Neural cell (in vitro differentiated cells): ENCODE measurements around the gene CNTNAP2. TPM values are rescaled to one million over a fixed set of nuclear protein-coding genes. Genes with fewer than 3 reads are reported as not detected.

Experiments
- H2AFZ ChIP-seq: fragments of 200-600, 300-800 bp; sonication (generic), shearing (Covaris generic); 2 replicates; pipeline ENCODE4 v1.6.0; 2014; ENCODE audit warnings: low read depth, mild to moderate bottlenecking, antibody characterized with exemption, low read length, moderate library complexity
- H3F3A ChIP-seq: fragments of 200-600 bp; shearing (Covaris generic); 2 replicates; pipeline ENCODE4 v1.6.1; 2016; ENCODE audit warnings: mild to moderate bottlenecking, moderate library complexity, mixed read lengths, antibody characterized with exemption, low read length; ENCODE audit not compliant: insufficient read depth, poor library complexity, severe bottlenecking
- H3K27ac ChIP-seq: fragments of 200-600, 300-800 bp; sonication (generic), shearing (Covaris generic); 2 replicates; pipeline ENCODE4 v1.5.1; 2014; ENCODE audit warnings: mild to moderate bottlenecking, low read length, moderate library complexity
- H3K27me3 ChIP-seq: fragments of 300-800, 200-600 bp; sonication (generic), shearing (Covaris generic); 2 replicates; pipeline ENCODE4 v1.6.0; 2014; ENCODE audit warnings: mild to moderate bottlenecking, low read depth, low read length, moderate library complexity; ENCODE audit not compliant: insufficient read depth
- H3K36me3 ChIP-seq: fragments of 300-800, 200-600 bp; sonication (generic), shearing (Covaris generic); 2 replicates; pipeline ENCODE4 v1.5.1; 2014; ENCODE audit warnings: mild to moderate bottlenecking, antibody characterized with exemption, low read length, moderate library complexity; ENCODE audit not compliant: insufficient read depth
- H3K4me2 ChIP-seq: fragments of 300-800, 200-600 bp; sonication (generic), shearing (Covaris generic); 2 replicates; pipeline ENCODE4 v1.6.0; 2014; ENCODE audit warnings: mild to moderate bottlenecking, low read length
- H3K4me3 ChIP-seq: fragments of 300-800, 200-600 bp; sonication (generic), shearing (Covaris generic); 2 replicates; pipeline ENCODE4 v1.5.1; 2014; ENCODE audit warnings: mild to moderate bottlenecking, low read length, moderate library complexity
- H3K79me2 ChIP-seq: fragments of 200-600 bp; shearing (Covaris generic); replicated peaks from 2 replicates; pipeline ENCODE4 v1.6.0; 2014; ENCODE audit warnings: mild to moderate bottlenecking, low read length, moderate library complexity; ENCODE audit not compliant: insufficient read depth
- H3K9ac ChIP-seq: fragments of 300-800, 200-600 bp; sonication (generic), shearing (Covaris generic); 2 replicates; pipeline ENCODE4 v1.6.1; 2016; ENCODE audit warnings: mild to moderate bottlenecking, low read length, mixed read lengths
- H3K9me2 ChIP-seq: fragments of 200-600 bp; shearing (Covaris generic); 2 replicates; pipeline ENCODE4 v1.6.1; 2016; ENCODE audit warnings: mild to moderate bottlenecking, low read length, mixed read lengths; ENCODE audit not compliant: insufficient read depth
- H3K9me3 ChIP-seq: fragments of 200-600, 300-800 bp; sonication (generic), shearing (Covaris generic); 2 replicates; pipeline ENCODE4 v1.6.1; 2016; ENCODE audit warnings: mild to moderate bottlenecking, mixed run types, low read length, moderate library complexity, mixed read lengths
- H4K20me1 ChIP-seq: fragments of 200-600 bp; shearing (Covaris generic); 2 replicates; pipeline ENCODE4 v1.6.1; 2016; ENCODE audit warnings: mild to moderate bottlenecking, mixed run types; ENCODE audit not compliant: insufficient read depth
- CTCF ChIP-seq: fragments of 450-650 bp; IDR thresholded peaks from 2 replicates; pipeline ENCODE4 v1.5.1; 2014; ENCODE audit warnings: antibody characterized with exemption, mild to moderate bottlenecking, moderate library complexity; ENCODE audit not compliant: poor library complexity, severe bottlenecking
- EP300 ChIP-seq: fragments of 450-650 bp; conservative IDR thresholded peaks from 2 replicates; pipeline ENCODE4 v1.6.1; 2014; ENCODE audit warnings: antibody characterized with exemption, mild to moderate bottlenecking, moderate library complexity; ENCODE audit not compliant: poor library complexity, severe bottlenecking
- EZH2 ChIP-seq: fragments of 200-600, 300-800 bp; shearing (Covaris generic), sonication (generic); IDR thresholded peaks from 2 replicates; pipeline ENCODE4 v1.6.1; 2014; ENCODE audit warnings: antibody characterized with exemption, low read length, borderline replicate concordance, mild to moderate bottlenecking; ENCODE audit not compliant: insufficient read depth, poor library complexity, severe bottlenecking
- MXI1 ChIP-seq: fragments of 450-650 bp; conservative IDR thresholded peaks from 2 replicates; pipeline ENCODE4 v1.6.1; 2014; ENCODE audit warnings: antibody characterized with exemption, mild to moderate bottlenecking; ENCODE audit not compliant: poor library complexity, severe bottlenecking
- POLR2AphosphoS5 ChIP-seq: IDR thresholded peaks from 2 replicates; pipeline ENCODE4 v1.6.1; 2012
- RAD21 ChIP-seq: fragments of 450-650 bp; conservative IDR thresholded peaks from 2 replicates; pipeline ENCODE4 v1.6.1; 2014; ENCODE audit warnings: antibody characterized with exemption, mild to moderate bottlenecking, moderate library complexity
- SMC3 ChIP-seq: fragments of 450-650 bp; conservative IDR thresholded peaks from 2 replicates; pipeline ENCODE4 v1.6.1; 2014; ENCODE audit warnings: antibody characterized with exemption, mild to moderate bottlenecking, moderate library complexity; ENCODE audit not compliant: poor library complexity
- TAF1 ChIP-seq: IDR thresholded peaks from 2 replicates; pipeline ENCODE4 v1.6.1; 2012; ENCODE audit warnings: low read depth
- polyA plus RNA-seq: library from polyadenylated mRNA; depleted of rRNA; stranded (reverse); fragments of >200 nt; gene quantifications from 2 replicates; pipeline ENCODE4 v1.2.3, GENCODE V29; 2014
- TF ChIP-seq, protein P1 (sequence below): IDR thresholded peaks from 2 replicates; pipeline ENCODE4 v1.6.1; 2012; ENCODE audit warnings: borderline replicate concordance

The CNTNAP2 gene
- polyA plus RNA-seq, 1 donor from 2014 or later = 276 TPM

DNA sequence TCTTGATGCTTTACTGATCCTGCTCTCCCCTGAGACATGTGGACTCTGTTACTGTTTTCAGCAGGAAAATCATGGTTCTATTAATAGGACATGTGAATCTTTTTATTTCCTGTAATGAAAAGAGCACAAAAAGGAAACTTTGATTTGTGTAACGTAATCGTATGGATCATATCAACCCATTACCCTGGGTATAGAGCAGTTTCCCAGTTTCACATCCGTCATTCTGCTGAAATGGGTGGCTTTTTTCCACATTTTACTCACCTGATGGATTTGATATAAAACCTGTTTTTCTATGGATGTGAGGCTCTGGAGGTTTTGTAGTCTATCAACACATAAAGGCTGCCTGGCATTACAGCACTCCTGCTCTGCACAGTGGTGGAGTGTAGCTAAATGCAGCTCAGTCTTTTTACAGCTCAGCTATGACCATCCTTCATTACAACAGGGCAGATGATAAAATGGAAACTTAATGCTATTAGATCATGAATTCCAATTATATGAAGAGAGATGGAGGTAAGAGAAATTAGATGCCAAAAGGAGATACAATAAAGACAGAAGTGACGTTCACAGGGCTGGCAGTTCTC lies 1987.6 kb downstream of the CNTNAP2 start:
- Histone ChIP-seq H3K79me2 (no peaks in the 10 kb centered on the region), H3K27me3 (no peaks in the 10 kb centered on the region), H3K27ac (no peak overlapping the region), H3K4me2 (no peak overlapping the region), H3K9me2 (no peaks in the 10 kb centered on the region), H3K36me3 (no peaks in the 10 kb centered on the region), H3F3A (no peaks in the 10 kb centered on the region), H4K20me1 (no peaks in the 10 kb centered on the region), H3K9ac (no peak overlapping the region), H3K9me3 (no peaks in the 10 kb centered on the region), H3K4me3 (no peak overlapping the region), H2AFZ (no peak overlapping the region)
- TF ChIP-seq CTCF (no peak), TAF1 (no peak), EP300 (no peak), SMC3 (no peak), EZH2 (no peak), RAD21 (no peak)
- TF ChIP-seq, protein P1, sequence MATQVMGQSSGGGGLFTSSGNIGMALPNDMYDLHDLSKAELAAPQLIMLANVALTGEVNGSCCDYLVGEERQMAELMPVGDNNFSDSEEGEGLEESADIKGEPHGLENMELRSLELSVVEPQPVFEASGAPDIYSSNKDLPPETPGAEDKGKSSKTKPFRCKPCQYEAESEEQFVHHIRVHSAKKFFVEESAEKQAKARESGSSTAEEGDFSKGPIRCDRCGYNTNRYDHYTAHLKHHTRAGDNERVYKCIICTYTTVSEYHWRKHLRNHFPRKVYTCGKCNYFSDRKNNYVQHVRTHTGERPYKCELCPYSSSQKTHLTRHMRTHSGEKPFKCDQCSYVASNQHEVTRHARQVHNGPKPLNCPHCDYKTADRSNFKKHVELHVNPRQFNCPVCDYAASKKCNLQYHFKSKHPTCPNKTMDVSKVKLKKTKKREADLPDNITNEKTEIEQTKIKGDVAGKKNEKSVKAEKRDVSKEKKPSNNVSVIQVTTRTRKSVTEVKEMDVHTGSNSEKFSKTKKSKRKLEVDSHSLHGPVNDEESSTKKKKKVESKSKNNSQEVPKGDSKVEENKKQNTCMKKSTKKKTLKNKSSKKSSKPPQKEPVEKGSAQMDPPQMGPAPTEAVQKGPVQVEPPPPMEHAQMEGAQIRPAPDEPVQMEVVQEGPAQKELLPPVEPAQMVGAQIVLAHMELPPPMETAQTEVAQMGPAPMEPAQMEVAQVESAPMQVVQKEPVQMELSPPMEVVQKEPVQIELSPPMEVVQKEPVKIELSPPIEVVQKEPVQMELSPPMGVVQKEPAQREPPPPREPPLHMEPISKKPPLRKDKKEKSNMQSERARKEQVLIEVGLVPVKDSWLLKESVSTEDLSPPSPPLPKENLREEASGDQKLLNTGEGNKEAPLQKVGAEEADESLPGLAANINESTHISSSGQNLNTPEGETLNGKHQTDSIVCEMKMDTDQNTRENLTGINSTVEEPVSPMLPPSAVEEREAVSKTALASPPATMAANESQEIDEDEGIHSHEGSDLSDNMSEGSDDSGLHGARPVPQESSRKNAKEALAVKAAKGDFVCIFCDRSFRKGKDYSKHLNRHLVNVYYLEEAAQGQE = no peak

DNA sequence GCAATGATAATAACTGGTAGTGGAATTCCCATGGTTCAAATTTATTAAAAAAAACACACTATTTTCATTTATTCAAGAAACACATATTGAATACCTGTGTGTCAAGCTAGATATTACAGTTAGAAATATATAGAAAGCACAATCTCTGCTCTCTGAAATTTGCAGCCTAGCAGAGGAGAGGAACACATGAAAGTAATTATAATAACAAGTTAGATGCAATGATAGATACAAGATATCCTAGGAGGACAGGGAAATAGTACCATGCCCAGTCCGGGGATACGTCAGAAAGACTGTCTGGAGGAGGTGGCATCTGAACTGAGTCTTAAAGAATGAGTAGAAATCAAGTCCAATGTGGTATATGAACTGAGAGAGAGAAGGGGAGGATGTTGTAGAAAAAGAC lies 1988.3 kb downstream of the CNTNAP2 start:
- H3F3A ChIP-seq = no peaks in the 10 kb centered on the region
- no peaks in the 10 kb centered on the region for H3K9me2 ChIP-seq
- no peak overlapping the region for H3K4me2 ChIP-seq
- TF ChIP-seq TAF1 (no peak), MXI1 (no peak), CTCF (no peak), RAD21 (no peak), POLR2AphosphoS5 (no peak), SMC3 (no peak), EZH2 (no peak), EP300 (no peak)
- TF ChIP-seq, protein P1 = no peak
- no peak overlapping the region for H3K9ac ChIP-seq
- no peaks in the 10 kb centered on the region for H3K79me2 ChIP-seq
- H3K27ac ChIP-seq = no peak overlapping the region
- no peaks in the 10 kb centered on the region for H3K9me3 ChIP-seq
- no peaks in the 10 kb centered on the region for H3K27me3 ChIP-seq
- H3K4me3 ChIP-seq = no peak overlapping the region
- no peaks in the 10 kb centered on the region for H4K20me1 ChIP-seq
- no peak overlapping the region for H2AFZ ChIP-seq
- H3K36me3 ChIP-seq = no peaks in the 10 kb centered on the region
